NCI-H1417 treated with DMSO at 0.1 percent for 48 hours (cell line): ENCODE data around the gene ZNF536.

Source experiments
- DNase-seq: peaks from one replicate; lab custom pipeline; 2025; lab: John Stamatoyannopoulos, UW

The ZNF536 gene

DNA sequence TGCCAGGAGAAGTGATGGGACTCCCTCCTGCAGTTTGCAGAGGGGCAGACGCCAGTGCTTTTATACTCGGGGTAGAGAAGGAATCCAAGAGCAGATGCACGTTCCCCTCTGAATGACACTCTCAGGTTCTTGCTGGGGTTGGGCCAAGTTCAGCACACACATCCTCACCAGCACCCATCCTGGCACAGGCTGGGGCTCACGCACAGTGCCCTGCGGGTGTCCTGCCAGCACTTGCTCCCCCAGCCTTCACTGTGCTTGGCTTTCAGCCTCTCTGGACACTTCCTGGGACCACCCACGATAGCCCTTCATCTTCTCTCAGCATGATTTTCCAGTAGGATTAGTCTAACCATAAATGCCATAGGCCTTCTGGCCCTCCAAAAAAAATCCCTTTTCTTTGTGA, 158.6 kb downstream of the ZNF536 start:
- DNase-seq = no peak

DNA sequence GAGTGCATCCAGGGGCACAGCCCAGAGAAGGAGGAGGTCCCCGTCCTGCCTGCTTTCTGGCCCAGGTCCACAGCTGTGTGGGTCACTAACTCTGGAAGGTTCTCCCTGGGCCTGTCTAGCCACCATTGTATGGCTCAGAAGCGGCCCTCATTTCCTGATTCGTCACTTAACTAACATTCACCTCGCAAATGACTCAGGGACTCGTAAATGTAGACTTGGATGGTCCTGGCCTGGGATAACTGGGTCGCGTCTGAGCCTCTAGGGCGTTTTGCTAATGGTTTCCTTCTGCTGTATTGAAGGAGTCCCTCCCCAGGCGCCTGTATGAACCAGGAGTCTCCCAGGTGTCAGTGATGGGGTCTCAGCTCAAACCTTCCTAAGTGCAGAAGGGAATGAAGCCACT, 162.8 kb downstream of the ZNF536 start:
- DNase-seq = no peak

DNA sequence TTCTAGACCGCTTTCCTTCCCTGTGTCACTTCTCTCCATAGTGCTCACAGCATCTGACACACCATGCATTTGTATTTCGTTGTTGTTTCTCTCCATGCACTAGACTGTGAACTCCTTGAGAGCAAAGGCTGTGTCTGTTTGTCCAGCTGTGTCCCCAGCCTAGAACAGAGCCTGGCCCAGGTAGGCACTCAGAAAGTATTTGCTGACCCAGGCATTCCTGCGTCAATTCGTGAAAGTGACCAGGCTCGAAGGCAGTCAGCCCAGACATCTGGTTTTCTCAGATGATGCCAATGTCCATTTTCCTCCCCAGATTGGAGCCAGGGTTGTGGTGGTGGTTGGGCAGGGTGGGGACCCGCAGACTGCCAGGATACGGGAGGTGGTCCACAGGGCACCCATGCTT, 164.8 kb downstream of the ZNF536 start:
- DNase-seq = no peak

DNA sequence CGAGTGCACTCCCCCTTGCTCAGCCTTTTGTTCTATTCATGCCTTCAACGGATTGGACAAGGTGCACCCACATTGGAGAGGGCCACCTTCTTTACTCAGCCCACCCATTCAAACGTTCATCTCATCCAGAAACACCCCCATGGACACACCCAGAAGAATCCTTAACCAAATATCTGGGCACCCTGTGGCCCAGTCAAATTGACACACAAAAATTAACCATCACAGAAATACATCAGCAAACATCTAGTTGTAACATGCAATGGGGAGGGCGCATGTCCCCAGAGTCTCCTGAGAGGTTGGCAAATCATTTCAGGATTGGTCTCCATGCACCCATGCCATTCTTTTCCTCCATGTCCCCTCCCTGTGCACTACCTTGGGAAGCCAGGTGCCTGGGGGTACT, 167.1 kb downstream of the ZNF536 start:
- no peak for DNase-seq

DNA sequence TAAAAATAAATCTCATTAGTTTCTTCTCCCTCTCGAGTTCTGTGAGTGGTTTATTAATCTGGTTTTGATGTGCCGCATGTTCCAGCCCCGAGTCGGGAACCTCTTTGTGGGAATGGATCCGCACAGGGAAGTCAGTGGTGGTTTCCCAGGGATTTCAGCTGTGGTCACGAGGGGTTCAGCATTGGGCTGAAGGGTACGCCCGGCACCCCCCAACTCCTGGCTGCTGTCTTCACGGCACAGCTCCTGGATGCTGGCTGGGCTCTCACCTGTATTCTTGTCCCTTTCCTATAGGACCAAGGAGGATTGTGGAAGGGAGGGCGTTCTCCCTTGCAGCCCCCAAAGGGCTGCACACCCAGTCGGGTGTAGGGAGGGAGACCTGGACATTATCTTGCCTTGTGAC, 167.8 kb downstream of the ZNF536 start:
- no peak for DNase-seq

DNA sequence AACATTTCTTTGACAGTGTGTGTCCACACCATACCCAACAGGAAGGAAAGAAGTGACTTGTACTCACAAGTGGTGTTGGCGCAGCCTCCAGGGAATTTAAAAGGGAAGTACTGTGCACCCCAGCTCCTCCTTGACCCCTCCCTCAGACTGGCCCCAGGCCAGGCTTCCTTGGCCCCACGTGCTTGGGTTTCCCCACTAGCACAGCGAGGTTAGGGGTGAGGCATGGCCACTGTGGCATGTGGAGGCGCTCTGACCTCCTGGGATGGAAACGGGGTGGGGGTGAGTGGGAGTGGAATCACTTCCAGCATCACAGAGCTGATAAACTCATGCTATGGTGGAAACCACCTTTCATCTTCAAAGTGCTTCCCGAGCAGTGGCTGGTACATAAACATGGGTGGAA, 168.6 kb downstream of the ZNF536 start:
- DNase-seq = no peak

DNA sequence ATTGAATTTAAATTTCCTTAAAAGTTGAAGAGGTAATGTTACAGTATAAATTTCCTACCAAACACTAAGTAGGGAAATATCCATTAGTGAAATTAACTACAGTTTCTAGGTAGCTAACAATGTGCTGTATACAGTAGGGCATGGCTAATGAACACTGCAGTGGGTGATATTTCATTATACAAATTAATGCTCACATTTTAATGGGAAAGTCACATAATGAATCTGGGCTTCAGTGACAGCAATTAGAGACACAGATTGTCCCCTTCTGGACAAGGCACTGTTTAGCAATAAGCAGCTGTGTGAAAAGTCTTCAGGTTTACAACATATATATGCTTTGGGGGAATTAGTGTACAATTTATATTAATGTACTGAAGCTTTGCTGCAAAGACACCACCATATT, 169.4 kb downstream of the ZNF536 start:
- no peak for DNase-seq

DNA sequence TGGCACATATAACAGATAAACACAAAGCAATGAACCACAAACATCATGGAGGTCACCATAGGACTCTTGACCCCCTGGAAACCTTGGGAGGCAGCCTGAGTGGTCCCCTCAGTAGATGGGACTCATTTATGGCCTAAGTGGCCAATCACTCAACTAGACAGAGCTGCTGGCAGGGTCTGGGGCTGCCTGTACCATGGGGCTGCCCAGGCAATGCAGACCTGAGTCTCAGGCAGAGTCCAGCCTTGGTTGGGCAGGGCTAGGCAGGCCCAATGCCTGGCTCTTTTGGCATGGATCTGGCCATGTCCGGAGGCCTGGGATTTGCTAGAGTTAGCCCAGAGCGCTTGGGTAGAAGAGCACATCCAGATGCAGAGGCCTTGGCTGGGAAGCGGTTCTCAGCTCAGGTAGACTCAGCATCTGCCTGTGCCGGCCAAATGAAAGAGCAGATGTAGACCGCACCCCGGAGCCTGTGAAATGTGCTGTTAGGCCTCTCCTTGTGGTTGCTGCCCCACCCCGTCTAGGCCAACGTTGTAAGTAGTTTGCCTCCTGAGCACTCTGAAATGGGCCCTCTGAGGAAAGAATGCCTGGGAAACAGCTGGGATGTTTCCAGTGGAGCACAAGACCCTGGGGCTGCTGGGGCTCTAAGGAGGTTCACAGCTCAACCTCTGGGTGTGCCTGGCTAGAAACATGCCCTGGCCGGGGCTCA, 171.2 kb downstream of the ZNF536 start:
- no peak for DNase-seq

DNA sequence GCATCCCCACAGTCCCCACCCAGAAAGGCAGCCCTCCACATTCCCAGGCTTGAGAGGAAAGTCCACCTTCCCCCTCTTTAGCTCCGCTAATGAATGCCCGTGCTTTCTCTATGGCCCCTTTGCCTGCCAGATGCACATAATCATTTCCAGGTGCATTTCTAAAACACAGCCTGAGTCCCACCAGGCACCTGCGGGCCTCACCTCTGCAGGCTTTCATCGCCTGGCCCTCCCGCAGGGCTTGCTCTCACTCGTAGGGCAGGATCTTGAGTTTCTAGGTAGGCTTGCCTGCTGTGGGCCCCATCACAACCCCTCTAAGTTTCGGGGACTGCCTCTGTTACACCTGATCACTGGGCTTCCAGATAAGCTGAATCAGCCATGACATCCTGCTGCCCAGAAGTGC, 173.6 kb downstream of the ZNF536 start:
- no peak for DNase-seq

DNA sequence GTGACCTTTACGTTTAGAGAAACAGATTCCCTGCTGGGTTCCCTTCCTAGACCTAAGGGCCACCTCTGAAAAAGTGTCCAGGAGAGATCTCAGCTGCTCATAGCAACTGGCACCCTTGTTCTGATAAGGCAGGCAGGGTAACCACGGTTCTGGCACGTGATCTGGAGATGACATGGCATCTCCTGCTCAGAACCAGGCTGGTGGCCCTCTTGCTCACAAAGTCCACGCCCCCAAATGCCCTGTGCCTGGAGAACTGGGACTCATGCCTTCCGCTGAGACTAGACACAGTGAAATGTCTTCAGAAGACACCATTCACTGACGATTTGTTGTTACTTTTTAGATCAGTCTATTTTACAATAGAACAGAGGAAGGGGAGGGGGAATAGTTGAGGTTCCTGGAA, 174.1 kb downstream of the ZNF536 start:
- DNase-seq = no peak

DNA sequence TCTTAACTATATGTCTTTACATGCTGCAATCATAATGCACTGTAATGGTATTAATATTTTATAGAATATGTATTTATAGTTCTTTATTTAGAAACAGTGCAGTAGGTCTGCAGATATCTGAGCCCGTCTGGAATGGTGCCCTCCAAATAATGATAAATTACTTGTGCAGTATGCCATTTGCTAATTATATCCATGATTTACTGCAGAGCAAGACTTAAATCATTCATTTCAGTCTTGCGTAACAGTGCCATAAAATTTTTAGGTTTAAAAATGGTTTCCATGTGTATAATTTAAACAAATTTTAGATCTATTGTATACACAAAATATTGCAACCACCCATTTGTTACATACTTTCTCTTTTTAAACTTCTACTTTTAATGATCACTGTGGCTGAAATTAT, 175.1 kb downstream of the ZNF536 start:
- DNase-seq = no peak

DNA sequence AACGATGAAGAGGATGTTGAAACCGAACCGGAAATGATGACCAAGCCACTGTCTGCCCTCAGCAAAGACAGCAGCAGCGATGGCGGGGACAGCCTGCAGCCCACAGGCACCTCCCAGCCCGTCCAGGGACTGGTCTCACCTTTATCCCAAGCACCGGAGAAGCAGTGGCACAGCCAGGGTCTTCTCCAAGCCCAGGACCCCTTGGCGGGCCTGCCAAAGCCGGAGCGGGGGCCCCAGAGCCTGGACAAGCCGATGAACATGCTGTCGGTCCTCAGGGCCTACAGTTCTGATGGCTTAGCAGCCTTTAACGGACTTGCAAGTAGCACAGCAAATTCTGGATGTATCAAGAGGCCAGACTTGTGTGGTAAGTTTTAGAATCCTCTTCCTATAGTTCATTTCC, 177.0 kb downstream of the ZNF536 start:
- DNase-seq = no peak

DNA sequence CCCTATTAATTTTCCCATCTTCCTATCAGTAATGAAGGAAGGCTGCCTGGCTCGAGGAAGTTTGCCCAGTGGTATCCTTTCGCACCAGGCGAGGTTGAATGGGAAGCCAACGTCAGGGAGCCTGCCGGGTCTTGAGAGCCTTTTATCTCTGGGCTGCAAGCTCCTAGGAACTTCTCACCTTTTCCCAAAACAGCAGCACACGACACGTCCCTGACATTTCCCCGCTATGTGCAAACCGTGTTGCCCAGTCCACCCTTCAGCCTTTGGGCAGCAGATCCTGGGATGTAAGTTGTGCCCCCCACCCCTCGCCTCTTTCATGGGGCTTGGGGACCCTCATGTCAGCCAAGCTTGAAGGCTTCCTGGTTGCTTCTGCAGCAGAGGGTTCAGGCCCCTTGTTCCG, 179.1 kb downstream of the ZNF536 start:
- DNase-seq = no peak

DNA sequence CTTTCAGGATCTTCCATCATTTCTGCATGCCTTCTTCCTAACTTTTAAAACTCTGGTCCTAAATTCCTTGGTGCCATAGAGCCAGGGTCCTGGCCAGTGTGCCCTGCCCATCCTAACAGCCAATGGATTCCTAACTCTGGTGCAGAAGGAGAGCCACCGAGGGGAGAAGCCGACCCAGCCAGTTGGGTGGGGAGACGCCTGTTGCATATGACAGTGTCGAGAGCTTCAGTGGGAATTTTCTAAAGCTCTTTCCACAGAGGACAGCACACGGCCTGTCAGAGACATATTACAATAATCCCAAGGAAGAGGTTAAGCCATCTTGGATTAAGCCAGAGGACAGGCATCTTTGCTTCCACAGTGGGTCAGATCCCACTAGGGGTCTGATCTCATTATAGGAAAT, 180.4 kb downstream of the ZNF536 start:
- DNase-seq = no peak

DNA sequence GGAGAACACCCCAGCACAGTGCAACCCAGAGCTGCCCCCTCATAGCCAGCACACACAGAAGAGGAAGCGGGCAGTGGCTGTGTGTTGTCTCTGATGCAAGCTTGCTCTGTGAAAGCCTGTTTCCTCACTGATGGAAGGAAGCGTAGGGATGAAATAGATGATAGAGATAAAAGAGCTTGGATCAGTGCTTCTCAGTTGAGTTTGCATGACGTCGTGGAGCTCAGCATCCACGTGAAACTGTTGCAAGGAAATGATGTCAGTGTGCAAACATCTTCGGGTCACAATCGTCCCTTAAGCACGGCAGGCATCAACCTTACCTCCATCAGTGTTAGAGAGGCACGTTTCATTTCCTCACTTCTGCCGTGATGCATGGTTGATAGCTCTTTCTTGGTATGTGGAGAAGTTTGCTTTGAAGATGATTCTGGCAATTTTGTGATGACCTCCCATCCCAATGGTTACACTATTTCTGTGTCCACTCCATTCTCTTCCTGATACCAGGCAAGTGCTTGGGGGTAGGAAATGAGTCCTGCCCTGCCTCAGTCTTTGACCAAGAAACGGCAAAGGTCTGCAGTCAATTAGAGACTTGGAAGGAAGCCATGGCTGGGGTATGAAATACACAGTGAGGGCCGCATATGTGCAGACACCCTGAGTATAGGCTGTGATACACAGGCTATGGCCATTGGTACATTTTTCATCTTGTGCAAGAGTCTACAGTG, 183.0 kb downstream of the ZNF536 start:
- no peak for DNase-seq

DNA sequence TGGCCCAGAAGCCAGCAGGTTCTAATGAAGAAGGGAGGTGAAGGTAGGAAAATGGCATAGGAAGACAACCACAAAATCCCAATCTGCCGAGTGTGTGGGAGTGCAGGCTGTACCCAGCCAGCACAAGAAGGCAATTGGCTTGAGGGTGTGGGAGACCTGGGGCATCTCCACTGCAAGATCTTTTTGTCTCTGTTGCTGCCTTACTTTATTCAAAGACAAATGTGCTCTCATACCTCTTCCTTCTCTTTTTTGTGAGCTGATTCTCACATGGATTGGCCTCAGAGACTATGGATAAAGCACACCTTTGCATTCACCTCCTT, 183.6 kb downstream of the ZNF536 start:
- no peak for DNase-seq

DNA sequence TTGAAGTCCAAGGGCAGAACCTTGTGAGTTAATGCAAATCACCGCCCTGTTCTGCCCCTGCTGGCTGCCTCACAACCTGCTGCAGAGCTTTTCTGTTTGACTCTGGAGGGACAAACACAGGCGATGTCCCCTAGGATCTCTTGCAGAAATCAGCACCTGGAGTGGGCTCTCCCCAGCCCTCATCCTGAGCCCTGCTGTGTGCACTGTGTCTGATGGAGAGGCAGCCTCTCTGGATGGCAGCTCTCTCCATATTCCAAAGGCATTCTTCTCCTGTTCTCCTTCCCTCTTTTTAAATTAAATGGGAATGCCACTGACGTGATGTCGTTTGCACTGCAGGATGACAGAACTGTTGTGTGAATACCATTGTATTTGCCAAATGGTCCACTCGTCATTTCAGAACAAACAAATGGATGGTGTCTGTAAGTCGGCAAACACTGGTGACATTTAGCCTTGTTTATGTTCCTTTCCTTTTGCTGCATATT, 184.1 kb downstream of the ZNF536 start:
- DNase-seq = no peak

DNA sequence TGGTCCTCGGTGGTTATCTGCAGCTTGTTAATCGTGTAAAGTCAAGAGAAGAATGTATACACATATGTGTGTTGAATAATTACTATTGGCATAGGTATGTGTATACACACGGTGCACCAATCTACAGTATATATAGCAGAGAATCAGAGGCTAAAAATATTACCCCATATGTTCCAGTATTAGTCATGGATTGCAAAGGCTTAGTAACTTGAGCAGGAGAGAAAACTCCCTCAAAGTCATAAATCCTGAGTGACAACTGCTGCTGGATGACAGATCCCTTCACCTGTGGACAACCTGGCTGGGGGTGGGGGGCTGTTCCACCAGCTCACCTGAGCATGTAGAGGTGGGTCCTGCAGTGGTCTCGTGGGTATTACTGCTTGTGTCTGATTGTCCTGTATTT, 185.0 kb downstream of the ZNF536 start:
- no peak for DNase-seq

DNA sequence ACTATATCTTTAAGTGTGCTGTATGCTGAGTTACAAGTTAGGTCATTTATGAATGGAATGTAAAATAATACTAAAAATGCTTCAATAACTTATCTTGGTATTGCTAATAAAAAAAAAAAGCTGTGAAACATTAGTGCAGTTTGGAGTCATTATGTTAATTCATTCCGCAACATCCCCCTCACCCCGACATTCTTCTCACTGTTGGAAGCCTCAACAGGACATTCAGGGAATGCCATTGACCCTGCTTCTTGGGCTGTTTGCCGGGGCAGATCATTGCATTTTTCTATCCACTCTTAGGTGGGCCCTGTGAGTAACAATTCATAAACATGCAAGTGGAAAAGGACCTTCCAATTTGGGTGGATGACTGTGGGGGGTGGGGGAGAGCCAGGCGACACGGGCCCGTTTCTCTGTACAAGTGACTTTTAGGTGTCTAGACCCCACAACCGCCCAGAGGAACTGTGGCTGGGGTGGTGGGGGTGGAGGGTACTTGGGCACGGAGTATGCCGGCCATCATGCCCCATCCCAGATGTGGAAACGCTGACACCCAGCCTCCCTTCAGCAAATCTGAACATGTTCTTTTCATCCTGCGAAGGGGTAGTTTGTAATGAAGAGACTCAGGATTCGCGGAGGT, 185.9 kb downstream of the ZNF536 start:
- DNase-seq = no peak

DNA sequence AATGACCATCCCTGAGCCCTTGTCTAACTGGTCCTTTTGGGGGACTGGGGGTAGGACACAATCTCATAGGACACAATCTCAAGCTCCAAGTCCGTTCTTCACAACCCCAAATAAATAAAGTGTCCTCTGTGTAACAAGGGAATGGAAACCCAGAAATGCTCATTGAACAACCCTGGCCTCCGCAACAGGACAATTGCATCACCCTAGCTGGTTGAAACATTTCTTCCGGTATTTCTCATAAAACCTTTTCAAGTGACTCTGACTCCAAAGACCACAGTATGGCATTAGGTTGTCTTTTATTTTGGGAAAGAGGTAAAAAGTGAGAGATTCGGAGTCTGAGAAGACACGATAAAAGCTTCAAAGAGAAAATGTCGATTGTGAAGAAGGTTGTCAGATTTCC, 186.6 kb downstream of the ZNF536 start:
- no peak for DNase-seq

DNA sequence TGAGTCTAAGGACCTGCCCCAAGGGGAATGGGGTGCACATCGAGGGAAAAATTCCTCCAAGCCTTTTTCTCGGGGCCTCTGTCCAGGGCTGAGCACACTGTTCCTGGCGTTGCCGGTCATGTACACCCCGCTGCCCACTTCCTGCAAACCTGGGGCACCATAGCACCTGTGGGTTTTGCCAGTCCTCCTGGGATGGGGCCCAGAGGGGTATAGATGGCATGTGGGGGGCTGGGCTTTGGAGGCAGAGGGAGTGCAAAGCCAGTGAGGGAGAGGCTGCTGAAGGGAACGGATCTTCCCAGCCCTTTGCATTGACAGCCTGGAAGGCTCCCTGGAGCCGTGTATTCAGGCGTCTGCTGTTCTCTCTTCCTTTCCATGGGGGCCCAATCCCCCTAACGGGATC, 187.3 kb downstream of the ZNF536 start:
- no peak for DNase-seq

DNA sequence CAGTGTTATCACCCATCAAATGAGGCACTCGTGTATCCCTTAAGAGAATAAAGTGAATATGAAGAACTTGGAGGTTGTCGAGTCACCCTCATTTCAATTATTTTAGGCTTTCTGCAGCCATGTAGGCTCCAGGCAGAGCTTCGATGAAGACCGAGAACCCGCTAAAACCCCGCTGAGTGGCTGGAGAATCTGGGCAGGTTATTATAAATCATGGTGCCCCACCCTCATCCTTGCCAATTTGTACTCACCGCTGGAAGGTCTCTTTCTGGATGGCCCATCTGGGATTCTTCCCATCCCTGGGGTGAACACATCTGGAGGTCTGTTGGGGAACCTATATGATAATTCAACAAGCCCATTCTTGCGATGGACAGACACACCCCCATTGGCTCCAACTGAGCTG, 190.8 kb downstream of the ZNF536 start:
- no peak for DNase-seq

DNA sequence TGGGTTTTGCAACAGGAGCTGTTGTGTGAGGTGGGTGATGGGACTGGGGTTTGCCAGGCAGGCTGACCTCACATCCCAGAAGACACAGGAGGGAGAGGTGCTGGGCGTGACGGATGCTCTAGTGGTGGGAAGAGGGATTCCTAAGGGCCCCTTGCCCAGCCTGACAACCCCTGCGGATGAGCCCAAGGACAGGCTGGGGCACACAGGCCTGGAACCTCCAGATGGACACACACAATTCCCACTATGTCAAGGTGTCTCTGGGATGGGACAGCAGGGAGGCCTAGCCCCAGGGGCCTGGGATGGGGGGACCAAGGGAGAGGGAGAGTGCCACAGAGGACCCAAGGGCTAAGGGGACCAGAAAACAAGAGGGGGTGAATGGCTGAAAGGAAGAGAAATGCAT, 191.5 kb downstream of the ZNF536 start:
- no peak for DNase-seq
